Measurements from ENCODE around the gene MAST4. TPM values are rescaled to one million over a fixed set of nuclear protein-coding genes. Genes with fewer than 3 reads are reported as not detected.

Gene MAST4
- total and polyA plus RNA-seq, 2 of the 13 experiments (the other 11 are each of a cell fraction or from before 2014, with no cell fraction given) = 3.4 to 3.7 TPM

DNA sequence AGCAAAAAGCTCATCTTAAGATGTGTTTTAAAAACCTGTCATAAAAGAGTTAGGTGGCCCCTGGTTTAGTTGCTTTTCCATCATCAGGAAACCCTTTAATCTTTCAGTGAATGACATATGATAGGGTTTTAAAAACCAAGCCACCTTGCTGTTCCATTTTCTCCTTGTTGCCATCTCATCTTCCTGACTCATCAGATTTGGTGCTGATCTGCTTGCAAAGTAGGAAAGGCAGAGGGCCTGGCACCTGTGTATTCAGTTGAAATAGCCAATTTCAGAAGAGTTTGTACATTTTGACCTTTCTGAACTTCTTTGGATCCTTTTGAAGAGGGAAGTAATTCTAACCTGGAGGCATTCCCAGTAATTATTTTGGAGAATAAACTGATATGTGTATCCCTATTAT is 327.7 kb downstream of the MAST4 start:
- no peak for ATAC-seq
- no peak for DNase-seq (ENCODE audit: low spot score)
- Histone ChIP-seq H3K27me3 (ENCODE audit: control insufficient read depth in 1 of 2, insufficient read depth in 2 of 2, low read length in 2 of 2) (peaks cover 0 to 9% of the 10 kb centered on the region in 2 experiments; a peak in 1 of 5 replicates), H3K4me1 (ENCODE audit: insufficient read depth, low read length) (no peaks in the 10 kb centered on the region), H3K36me3 (replicated peaks in 1 of 2; ENCODE audit: control insufficient read depth in 1 of 2, insufficient read depth in 2 of 2, low read length in 2 of 2) (no peaks in the 10 kb centered on the region), H3K79me2 (ENCODE audit: insufficient read depth, low read length) (no peaks in the 10 kb centered on the region), H3K9ac (ENCODE audit: insufficient read depth, low read depth, low read length) (no peak overlapping the region), H4K20me1 (ENCODE audit: insufficient read depth, low read length) (no peaks in the 10 kb centered on the region), H3K9me3 (ENCODE audit: low read length) (no peaks in the 10 kb centered on the region), H2AFZ (ENCODE audit: low read length) (no peak overlapping the region), H3K4me2 (ENCODE audit: low read depth, low read length) (no peak overlapping the region), H3K4me3 (replicated peaks in 1 of 3; ENCODE audit: insufficient read depth in 1 of 3, low read depth in 2 of 3, low read length in 3 of 3) (no peak overlapping the region), H3K27ac (ENCODE audit: extremely low read length, insufficient read depth, low read length) (no peak overlapping the region)
- in situ Hi-C loops (cut with HindIII; ENCODE audit: extremely low pct_ligation_motif_present, low pct_unique_long_range_greater_than_20kb) (no loop called here), intact Hi-C loops (cut with micrococcal nuclease; ENCODE audit: unreplicated experiment) (no loop called here)
- BruUV-seq (replicated peaks) = no TSS peak
- peak; percentile 64 for TF ChIP-seq MAFF (IDR thresholded peaks at IDR 0.05; ENCODE audit: low read depth, low read length)
- peak; percentile 59 to 79 for TF ChIP-seq MAFK (conservative IDR thresholded peaks at IDR 0.05 in 1 of 2, IDR thresholded peaks at IDR 0.05 in 1 of 2; ENCODE audit: low read length in 2 of 2)
- no peak for TF ChIP-seq ZNF766 (CRISPR knock-in tag; IDR thresholded peaks at IDR 0.05; ENCODE audit: borderline replicate concordance)
- TF ChIP-seq ERF (CRISPR knock-in tag; IDR thresholded peaks at IDR 0.05) = no peak
- ChIA-PET CTCF (ENCODE audit: low intra/inter-chr PET ratio, low total read pairs) (no interaction called here), POLR2A (no interaction called here)
- no peak for FAIRE-seq

DNA sequence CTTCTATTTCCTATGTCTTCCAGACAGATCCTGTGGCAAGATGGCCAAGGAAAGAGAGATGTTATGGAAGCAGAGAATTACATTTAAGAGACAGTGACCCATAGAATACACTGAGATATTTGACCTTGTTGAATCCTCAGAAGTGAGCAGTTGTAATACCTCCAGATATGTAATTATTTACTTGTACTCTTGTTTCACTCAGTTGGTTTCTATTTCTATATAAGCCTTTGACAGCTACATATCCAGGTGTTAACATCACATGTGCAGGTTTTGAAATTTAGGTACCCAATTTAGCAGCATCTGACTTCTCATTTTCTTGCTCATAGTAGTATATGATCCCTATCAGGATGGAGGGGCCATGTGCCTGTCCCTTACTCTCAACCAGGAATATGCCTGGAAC is 330.9 kb downstream of the MAST4 start:
- CTCF ChIA-PET (ENCODE audit: low intra/inter-chr PET ratio, low total read pairs) = no interaction called here
- Histone ChIP-seq H3K79me2 (ENCODE audit: insufficient read depth, low read length) (no peaks in the 10 kb centered on the region), H3K27ac (ENCODE audit: extremely low read length, insufficient read depth, low read length) (no peak overlapping the region), H3K9me3 (ENCODE audit: low read length) (no peaks in the 10 kb centered on the region), H3K36me3 (replicated peaks in 1 of 2; ENCODE audit: control insufficient read depth in 1 of 2, insufficient read depth in 2 of 2, low read length in 2 of 2) (no peaks in the 10 kb centered on the region), H3K4me2 (ENCODE audit: low read depth, low read length) (no peak overlapping the region), H2AFZ (ENCODE audit: low read length) (no peak overlapping the region), H3K27me3 (ENCODE audit: control insufficient read depth in 1 of 2, insufficient read depth in 2 of 2, low read length in 2 of 2) (peaks cover 0 to 9% of the 10 kb centered on the region in 2 experiments; a peak in 1 of 5 replicates), H3K4me1 (ENCODE audit: insufficient read depth, low read length) (no peaks in the 10 kb centered on the region), H3K9ac (ENCODE audit: insufficient read depth, low read depth, low read length) (no peak overlapping the region), H3K4me3 (replicated peaks in 1 of 3; ENCODE audit: insufficient read depth in 1 of 3, low read depth in 2 of 3, low read length in 3 of 3) (no peak overlapping the region), H4K20me1 (ENCODE audit: insufficient read depth, low read length) (no peaks in the 10 kb centered on the region)
- intact Hi-C loops (cut with micrococcal nuclease; ENCODE audit: unreplicated experiment) (no loop called here), in situ Hi-C loops (cut with HindIII; ENCODE audit: extremely low pct_ligation_motif_present, low pct_unique_long_range_greater_than_20kb) (no loop called here)
- no peak for ATAC-seq
- no peak for FAIRE-seq
- BruUV-seq (replicated peaks) = no TSS peak
- no peak for DNase-seq (ENCODE audit: low spot score)
- POLR2A ChIA-PET = no interaction called here
- TF ChIP-seq, protein P1, sequence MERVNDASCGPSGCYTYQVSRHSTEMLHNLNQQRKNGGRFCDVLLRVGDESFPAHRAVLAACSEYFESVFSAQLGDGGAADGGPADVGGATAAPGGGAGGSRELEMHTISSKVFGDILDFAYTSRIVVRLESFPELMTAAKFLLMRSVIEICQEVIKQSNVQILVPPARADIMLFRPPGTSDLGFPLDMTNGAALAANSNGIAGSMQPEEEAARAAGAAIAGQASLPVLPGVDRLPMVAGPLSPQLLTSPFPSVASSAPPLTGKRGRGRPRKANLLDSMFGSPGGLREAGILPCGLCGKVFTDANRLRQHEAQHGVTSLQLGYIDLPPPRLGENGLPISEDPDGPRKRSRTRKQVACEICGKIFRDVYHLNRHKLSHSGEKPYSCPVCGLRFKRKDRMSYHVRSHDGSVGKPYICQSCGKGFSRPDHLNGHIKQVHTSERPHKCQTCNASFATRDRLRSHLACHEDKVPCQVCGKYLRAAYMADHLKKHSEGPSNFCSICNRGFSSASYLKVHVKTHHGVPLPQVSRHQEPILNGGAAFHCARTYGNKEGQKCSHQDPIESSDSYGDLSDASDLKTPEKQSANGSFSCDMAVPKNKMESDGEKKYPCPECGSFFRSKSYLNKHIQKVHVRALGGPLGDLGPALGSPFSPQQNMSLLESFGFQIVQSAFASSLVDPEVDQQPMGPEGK (CRISPR knock-in tag; IDR thresholded peaks at IDR 0.05) = no peak
- TF ChIP-seq SUZ12 (IDR thresholded peaks at IDR 0.05; ENCODE audit: low read depth, low read length) = no peak
- TF ChIP-seq TAF1 (CRISPR knock-in tag; IDR thresholded peaks at IDR 0.05) = no peak
- no peak for TF ChIP-seq NFE2L1 (CRISPR knock-in tag; IDR thresholded peaks at IDR 0.05; ENCODE audit: borderline replicate concordance)
- TF ChIP-seq ZNF260 (CRISPR knock-in tag; IDR thresholded peaks at IDR 0.05; ENCODE audit: borderline replicate concordance, low read depth) = no peak
- no peak for TF ChIP-seq SIX4 (CRISPR knock-in tag; IDR thresholded peaks at IDR 0.05)
- TF ChIP-seq, protein P2, sequence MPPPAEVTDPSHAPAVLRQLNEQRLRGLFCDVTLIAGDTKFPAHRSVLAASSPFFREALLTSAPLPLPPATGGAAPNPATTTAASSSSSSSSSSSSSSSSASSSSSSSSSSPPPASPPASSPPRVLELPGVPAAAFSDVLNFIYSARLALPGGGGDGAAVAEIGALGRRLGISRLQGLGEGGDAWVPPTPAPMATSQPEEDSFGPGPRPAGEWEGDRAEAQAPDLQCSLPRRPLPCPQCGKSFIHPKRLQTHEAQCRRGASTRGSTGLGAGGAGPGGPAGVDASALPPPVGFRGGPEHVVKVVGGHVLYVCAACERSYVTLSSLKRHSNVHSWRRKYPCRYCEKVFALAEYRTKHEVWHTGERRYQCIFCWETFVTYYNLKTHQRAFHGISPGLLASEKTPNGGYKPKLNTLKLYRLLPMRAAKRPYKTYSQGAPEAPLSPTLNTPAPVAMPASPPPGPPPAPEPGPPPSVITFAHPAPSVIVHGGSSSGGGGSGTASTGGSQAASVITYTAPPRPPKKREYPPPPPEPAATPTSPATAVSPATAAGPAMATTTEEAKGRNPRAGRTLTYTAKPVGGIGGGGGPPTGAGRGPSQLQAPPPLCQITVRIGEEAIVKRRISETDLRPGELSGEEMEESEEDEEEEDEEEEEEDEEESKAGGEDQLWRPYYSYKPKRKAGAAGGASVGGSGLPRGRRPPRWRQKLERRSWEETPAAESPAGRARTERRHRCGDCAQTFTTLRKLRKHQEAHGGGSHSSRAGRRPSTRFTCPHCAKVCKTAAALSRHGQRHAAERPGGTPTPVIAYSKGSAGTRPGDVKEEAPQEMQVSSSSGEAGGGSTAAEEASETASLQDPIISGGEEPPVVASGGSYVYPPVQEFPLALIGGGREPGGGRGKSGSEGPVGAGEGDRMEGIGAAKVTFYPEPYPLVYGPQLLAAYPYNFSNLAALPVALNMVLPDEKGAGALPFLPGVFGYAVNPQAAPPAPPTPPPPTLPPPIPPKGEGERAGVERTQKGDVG (CRISPR knock-in tag; IDR thresholded peaks at IDR 0.05; ENCODE audit: borderline replicate concordance) = no peak
- no peak for TF ChIP-seq FOXO1 (CRISPR knock-in tag; IDR thresholded peaks at IDR 0.05)

Data from HepG2 (cell line).